ENCODE data around the gene TRIM17. TPM values are rescaled to one million over a fixed set of nuclear protein-coding genes. Genes with fewer than 3 reads are reported as not detected.

TRIM17 gene
- total RNA-seq, 1 donor from 2014 or later, result 1.3 TPM

DNA sequence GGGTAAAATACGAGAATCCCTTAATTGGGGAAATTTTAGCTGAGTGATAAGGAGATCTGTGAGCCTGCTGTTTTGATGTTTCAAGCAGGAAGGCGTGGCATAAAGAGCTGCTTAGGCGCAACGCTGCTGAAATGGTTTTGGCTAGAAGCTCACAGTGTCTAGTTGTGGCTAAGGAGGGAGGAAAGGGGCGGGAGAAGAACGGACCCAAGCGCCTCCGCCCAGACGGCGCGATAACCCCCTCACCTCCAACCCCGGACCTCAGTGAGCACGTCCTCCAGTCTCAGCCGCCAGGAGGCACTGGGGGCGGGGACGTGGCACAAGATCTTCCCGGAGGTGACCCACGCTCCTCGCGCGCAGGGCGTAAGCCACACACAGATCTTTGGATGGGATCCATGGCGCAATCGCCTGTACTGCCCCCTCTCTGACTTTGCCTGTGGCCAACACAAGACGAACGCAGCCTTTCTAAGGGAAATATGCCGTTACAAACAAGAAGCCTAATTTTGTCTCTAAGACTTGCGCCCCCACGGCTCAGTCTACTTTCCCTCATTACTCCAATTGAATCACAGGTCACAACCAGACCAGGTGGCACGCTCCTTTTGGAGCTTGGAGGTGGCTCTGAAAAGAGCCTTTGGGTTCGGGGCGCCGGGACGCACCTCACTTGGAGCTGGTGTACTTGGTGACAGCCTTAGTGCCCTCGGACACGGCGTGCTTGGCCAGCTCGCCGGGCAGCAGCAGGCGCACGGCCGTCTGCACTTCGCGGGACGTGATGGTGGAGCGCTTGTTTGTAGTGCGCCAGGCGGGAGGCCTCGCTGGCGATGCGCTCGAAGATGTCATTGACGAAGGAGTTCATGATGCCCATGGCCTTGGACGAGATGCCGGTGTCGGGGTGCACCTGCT is 47.1 kb upstream of the TRIM17 start:
- H3K9me3 Mint-ChIP-seq (ENCODE audit: unreplicated experiment), result no peaks in the 10 kb centered on the region
- TF ChIP-seq, protein P1, sequence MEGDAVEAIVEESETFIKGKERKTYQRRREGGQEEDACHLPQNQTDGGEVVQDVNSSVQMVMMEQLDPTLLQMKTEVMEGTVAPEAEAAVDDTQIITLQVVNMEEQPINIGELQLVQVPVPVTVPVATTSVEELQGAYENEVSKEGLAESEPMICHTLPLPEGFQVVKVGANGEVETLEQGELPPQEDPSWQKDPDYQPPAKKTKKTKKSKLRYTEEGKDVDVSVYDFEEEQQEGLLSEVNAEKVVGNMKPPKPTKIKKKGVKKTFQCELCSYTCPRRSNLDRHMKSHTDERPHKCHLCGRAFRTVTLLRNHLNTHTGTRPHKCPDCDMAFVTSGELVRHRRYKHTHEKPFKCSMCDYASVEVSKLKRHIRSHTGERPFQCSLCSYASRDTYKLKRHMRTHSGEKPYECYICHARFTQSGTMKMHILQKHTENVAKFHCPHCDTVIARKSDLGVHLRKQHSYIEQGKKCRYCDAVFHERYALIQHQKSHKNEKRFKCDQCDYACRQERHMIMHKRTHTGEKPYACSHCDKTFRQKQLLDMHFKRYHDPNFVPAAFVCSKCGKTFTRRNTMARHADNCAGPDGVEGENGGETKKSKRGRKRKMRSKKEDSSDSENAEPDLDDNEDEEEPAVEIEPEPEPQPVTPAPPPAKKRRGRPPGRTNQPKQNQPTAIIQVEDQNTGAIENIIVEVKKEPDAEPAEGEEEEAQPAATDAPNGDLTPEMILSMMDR (IDR thresholded peaks at IDR 0.05), result no peak
- H3K36me3 Mint-ChIP-seq (ENCODE audit: unreplicated experiment), result no peaks in the 10 kb centered on the region

DNA sequence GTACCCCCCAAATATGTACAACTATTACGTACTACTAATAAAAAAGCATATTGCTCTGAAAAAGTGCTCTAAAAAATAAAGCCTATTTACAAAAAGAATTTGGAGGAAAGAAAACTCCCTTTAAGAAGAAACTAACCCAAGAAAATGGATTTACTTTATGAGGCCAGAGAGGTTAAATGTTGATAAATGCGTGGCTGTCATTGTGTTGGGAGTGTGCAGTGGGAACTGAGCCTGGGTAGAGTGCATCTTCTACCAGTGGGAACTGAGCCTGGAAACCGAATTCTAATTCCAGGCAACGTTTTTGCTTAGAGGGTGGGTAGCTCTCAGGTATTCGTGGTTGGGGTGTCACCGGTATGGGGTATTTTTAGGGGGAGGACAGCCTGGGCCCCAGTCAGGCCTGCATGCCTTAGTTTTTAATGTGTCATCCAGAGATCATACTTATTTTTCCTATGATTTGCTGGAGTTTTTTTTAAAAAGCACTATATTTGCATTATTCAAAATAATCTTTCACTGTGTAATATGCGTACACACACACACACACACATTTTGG is 46.4 kb upstream of the TRIM17 start:
- Mint-ChIP-seq H3K4me3 (ENCODE audit: unreplicated experiment) (no peak overlapping the region), H3K4me1 (ENCODE audit: unreplicated experiment) (peaks cover 28% of the 10 kb centered on the region)

More for the DNA sequence above, 47.1 kb upstream of the TRIM17 start:
- H3K27me3 Mint-ChIP-seq (ENCODE audit: unreplicated experiment), result peaks cover 67% of the 10 kb centered on the region
- H3K4me3 Mint-ChIP-seq (ENCODE audit: unreplicated experiment), result peak overlapping the region; percentile 80
- DNase-seq (ENCODE audit: extremely low spot score, unreplicated experiment), result no peak
- peaks cover 25% of the 10 kb centered on the region for H3K4me1 Mint-ChIP-seq (ENCODE audit: unreplicated experiment)
- H3K27ac Mint-ChIP-seq (ENCODE audit: unreplicated experiment), result no peak overlapping the region

DNA sequence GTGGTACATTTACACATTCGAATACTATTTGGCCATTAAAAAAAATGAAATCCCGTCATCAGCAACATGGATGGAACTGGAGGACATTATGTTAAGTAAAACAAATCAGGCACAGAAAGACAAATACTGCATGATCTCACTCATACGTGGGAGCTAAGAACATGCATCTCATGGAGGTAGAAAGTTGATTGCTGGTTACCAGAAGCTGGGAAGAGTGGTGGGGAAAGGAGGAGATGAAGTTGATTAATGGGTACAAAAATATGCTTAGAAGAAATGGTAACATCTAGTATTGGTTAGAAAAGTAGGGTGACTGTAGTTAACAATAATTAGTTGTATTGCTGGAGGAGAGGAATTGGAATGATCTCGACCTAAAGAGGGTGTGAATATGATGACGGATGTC is 45.9 kb upstream of the TRIM17 start:
- TF ChIP-seq, protein P1 (IDR thresholded peaks at IDR 0.05), result no peak
- Mint-ChIP-seq H3K4me3 (ENCODE audit: unreplicated experiment) (peak overlapping the region; percentile 15), H3K27me3 (ENCODE audit: unreplicated experiment) (peaks cover 55% of the 10 kb centered on the region), H3K27ac (ENCODE audit: unreplicated experiment) (no peak overlapping the region), H3K4me1 (ENCODE audit: unreplicated experiment) (peaks cover 30% of the 10 kb centered on the region), H3K9me3 (ENCODE audit: unreplicated experiment) (no peaks in the 10 kb centered on the region), H3K36me3 (ENCODE audit: unreplicated experiment) (no peaks in the 10 kb centered on the region)
- no peak for DNase-seq (ENCODE audit: extremely low spot score, unreplicated experiment)

More for the DNA sequence above, 46.4 kb upstream of the TRIM17 start:
- Mint-ChIP-seq H3K27ac (ENCODE audit: unreplicated experiment) (no peak overlapping the region), H3K9me3 (ENCODE audit: unreplicated experiment) (no peaks in the 10 kb centered on the region), H3K36me3 (ENCODE audit: unreplicated experiment) (no peaks in the 10 kb centered on the region), H3K27me3 (ENCODE audit: unreplicated experiment) (peaks cover 61% of the 10 kb centered on the region)
- no peak for DNase-seq (ENCODE audit: extremely low spot score, unreplicated experiment)
- TF ChIP-seq, protein P1 (IDR thresholded peaks at IDR 0.05), result no peak

DNA sequence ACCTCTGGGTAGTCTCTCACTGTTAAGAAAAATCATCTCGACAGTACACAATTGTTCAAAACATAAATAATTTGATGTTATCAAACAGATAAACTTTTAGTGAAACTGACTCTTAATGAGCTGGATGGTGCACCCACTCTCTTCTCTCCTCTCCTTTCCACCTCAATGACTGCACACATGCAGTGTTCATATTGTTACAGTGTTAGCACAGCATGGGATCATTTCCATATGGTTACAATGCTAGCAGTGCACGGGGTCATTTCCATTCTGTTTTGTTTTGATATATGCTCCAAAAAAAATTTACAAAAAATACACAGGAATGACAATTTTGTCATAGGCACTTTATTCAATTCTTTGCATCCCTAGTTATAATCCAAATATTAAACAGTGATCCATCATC is 44.2 kb upstream of the TRIM17 start:
- Mint-ChIP-seq H3K27ac (ENCODE audit: unreplicated experiment) (no peak overlapping the region), H3K27me3 (ENCODE audit: unreplicated experiment) (peaks cover 39% of the 10 kb centered on the region), H3K36me3 (ENCODE audit: unreplicated experiment) (no peaks in the 10 kb centered on the region), H3K4me1 (ENCODE audit: unreplicated experiment) (peaks cover 43% of the 10 kb centered on the region), H3K4me3 (ENCODE audit: unreplicated experiment) (peak overlapping the region; percentile 49), H3K9me3 (ENCODE audit: unreplicated experiment) (no peaks in the 10 kb centered on the region)
- TF ChIP-seq, protein P1 (IDR thresholded peaks at IDR 0.05), result no peak
- DNase-seq (ENCODE audit: extremely low spot score, unreplicated experiment), result no peak
